Stimulated activated CD8-positive, alpha-beta memory T cell treated with anti-CD3 and anti-CD28 coated beads, Interleukin-15, amount 100 ng/mL, for 24 hours (primary cell): Measurements from ENCODE around the gene NUP107.

Experiments used
- DNase-seq: peaks from one replicate; pipeline ENCODE4 v3.0.0-alpha.2; 2020; ENCODE audit warnings: low read depth

The NUP107 gene

GRCh38 chr12:68743356-68743755 is 56.6 kb downstream of the NUP107 start:
- DNase-seq, result no peak

DNA sequence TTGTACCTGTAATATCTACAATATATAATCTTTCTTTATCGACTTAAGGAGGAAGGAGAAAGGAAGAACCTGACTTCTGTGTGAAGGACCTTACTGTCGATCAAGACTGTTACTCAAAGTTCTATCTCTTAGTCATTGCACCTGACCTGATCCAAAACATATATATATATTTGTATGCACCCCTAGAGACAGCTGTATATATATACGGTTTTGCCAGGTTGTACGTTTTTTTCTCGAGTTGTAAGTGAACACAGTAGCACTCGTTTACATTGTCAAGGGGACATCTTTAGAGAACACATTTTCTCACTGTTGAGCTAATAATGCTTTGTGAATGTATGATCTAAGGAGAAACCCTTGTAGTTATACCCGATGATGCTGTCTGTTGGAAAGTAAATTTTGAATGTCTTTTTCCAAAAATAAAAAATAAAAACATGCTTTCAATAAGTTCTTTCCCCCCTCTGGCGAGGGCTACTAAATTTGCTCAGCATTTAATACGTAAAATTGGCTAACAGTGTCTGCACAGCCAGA is 58.7 kb downstream of the NUP107 start:
- no peak for DNase-seq

GRCh38 chr12:68745904-68746571 is 59.3 kb downstream of the NUP107 start, which contains the start of gene SLC35E3:
Gene SLC35E3 (plus strand): TSS chr12:68746176. CDS start chr12:68746378, 202 bp downstream.
- DNase-seq, result peak; percentile 74

DNA sequence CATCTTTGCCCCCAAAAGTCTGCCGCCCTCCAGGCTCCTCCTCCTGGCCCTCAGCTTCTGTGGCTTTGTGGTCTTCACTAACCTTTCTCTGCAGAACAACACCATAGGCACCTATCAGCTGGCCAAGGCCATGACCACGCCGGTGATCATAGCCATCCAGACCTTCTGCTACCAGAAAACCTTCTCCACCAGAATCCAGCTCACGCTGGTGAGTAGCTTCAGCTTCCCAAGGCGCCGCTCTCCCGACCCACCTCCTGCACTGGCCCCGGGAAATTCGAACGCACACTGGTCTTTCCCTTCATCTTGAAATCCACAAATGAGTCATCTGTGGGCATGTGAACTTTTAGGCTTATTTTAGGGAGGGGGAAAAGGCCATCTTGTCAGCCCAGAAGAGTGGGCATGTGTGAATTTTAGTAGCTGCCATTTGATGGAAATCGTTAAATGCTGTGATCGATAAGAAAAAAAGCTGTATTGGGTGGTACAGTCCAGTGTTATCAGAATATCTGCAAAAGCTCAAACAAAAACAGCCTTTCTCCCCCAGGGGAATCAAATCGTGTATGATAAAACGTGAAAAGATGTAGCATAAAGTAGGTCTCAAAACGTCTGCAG is 59.9 kb downstream of the NUP107 start:
- no peak for DNase-seq

GRCh38 chr12:68749443-68749842 is 62.7 kb downstream of the NUP107 start:
- DNase-seq, result no peak

- DNase-seq, result no peak
Observed at GRCh38 chr12:68749861-68750260, 63.1 kb downstream of the NUP107 start.

DNA sequence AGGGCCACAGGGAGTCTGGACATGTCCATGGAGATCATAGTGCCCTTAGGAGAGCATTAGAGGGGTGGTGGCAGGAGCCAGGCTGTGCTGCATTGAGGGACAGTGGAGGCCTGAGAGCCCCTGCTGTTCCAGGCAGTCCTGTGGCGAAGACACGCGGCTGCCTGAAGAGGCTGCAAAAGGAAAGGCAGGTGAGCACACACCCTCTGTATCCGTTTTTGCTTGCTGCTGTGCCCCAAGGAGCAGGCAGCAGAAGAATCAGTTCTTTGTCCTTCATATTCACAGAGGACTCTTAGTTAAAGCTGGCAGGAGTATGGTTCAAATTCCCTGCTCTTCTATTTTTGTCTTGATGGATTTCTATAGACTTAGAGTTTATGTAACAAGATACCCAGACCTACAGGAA is 63.7 kb downstream of the NUP107 start:
- no peak for DNase-seq

GRCh38 chr12:68755536-68756243 is 68.9 kb downstream of the NUP107 start:
- no peak for DNase-seq

DNA sequence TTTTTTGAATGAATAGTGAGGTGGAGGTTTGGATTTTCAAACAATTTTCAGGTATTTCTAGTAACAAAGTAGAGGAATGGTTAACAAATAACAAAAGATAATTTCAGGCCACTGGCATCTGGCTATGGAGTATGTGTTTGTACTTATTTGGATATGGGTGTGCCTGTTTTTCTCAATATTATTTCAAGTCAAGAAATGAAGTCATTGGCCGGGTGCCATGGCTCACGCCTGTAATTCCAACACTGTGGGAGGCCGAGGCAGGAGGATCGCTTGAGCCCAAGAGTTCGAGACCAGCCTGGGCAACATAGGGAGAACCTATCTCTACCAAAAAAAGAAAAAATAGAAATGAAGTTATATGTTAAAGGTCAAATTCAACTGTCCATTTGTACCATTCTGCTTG is 73.1 kb downstream of the NUP107 start:
- no peak for DNase-seq

DNA sequence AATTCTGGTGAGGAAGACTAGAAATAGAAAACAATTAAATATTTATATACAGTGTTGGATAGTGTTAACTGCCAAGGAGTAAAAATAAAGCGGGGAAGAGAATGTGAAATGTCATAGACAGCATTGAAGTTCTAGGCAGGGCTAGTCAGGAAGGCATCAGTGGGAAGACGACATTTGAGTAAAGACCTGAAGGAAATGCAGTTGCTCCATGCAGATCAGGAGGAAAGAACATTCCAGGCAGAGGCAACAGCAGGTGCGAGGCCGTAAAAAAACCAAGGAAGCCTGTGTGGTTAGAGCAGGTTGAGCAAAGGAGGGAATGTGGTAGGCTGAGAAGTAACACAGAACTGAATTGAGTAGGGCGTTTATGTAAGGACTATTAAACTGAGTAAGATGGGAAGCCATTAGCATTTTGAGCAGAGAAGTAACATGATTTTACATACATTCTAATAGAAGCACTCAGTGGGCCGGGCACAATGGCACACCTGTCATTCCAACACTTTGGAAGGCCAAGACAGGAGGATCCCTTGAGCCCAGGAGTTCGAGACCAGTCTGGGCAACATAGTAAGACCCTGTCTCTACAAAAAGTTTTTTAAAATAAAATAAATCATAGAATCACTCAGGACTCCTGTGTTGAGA is 74.1 kb downstream of the NUP107 start:
- DNase-seq, result no peak

DNA sequence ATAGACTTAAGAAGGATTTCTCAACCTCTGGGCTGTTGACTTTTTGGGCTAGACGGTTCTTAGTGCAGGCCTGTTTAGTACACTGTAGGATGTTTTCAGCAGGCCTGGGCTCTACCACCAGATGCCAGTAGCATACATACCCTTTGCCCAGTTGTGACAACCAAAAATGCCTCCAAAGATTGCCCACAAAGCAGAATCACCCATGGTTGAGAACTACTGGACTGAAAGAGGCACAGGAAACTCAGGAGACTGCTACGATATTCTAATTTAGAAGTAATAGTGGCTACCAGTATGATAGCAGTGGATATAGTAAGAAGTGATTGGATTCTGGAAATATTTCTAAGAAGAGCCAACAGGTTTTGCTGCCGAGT is 74.6 kb downstream of the NUP107 start:
- no peak for DNase-seq

GRCh38 chr12:68761901-68762630 is 75.3 kb downstream of the NUP107 start:
- no peak for DNase-seq

DNA sequence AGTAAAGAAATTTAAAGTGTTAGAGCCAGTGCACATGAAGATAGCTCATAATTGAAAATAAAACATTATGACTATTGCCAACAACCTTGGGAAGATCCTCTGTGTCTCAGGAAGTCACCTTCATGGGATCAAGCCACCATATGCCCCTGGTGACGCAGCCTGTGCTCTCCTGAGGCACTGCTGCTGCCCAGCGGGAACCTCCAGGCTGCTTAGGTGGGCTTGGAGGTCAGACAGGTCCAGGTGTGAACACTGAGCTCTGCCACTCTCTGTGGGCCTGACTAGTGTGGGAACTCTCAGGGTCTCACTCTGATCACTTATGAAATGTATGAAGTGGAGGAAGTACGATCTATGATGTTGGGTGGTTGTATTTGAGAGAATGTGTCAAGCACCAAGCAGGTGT is 75.9 kb downstream of the NUP107 start:
- no peak for DNase-seq

GRCh38 chr12:68765696-68766095 is 78.9 kb downstream of the NUP107 start:
- no peak for DNase-seq

DNA sequence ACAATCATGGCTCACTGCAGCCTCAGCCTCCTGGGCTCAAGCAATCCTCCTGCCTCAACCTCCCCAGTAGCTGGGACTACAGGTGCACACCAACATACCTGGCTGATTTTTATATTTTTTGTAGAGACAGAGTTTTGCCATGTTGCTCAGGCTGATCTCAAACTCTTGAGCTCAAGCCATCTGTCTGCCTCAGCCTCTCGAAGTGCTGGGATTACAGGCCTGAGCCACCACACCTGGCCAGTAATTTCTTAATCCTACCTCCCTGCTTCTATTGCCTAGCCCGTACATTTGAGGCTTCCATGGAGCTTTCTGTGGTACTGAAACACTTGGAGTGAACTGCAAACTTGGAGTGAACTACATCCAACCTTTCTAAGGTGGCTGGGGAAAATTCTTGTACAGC is 79.9 kb downstream of the NUP107 start:
- no peak for DNase-seq

DNA sequence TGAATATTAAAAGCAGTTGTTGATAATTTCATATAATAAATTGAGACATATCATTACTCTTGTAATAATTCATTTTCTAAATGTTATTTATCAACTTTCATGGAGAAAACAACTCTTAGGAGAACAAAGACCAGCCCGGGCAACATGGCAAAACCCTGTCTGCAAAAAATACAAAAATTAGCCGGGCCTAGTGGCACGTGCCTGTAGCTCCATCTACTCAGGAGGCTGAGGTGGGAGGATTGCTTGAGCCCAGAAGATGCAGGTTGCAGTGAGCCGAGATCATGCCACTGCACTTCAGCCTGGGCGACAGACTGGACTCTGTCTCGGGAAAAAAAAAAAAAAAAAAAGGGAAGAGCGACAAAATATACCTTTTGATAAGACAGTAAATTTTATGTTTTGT is 80.4 kb downstream of the NUP107 start:
- no peak for DNase-seq

- DNase-seq, result no peak
Observed at GRCh38 chr12:68768431-68768939, 81.7 kb downstream of the NUP107 start.

DNA sequence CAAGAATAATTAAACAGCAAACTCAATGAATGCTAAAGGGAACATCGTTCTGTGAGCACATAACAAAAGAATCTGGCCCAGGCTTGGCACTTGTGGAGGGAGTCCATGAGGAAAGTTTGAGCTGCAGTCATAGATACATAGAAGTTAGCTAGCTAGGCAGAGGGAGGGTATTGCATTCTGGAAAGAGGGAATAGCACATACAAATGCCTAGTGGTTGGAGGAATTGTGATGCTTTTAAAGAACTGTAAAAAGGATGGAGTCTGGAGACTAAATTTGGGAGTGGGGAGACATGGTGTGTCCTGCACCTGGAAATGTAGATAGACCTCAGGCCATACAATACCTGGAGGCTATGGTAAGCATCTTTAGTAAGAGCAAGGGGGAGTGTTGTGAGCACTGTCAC is 83.2 kb downstream of the NUP107 start:
- no peak for DNase-seq

GRCh38 chr12:68771223-68771925 is 84.6 kb downstream of the NUP107 start:
- no peak for DNase-seq

- DNase-seq, result no peak
Observed at GRCh38 chr12:68772714-68773113, 85.9 kb downstream of the NUP107 start.

- no peak for DNase-seq
Observed at GRCh38 chr12:68773582-68773981, 86.8 kb downstream of the NUP107 start.
